ENCODE data around the gene MPC1L.
A peak's percentile ranks its signal among the peaks of the same experiment; 100 is the strongest.

MPC1L gene

DNA sequence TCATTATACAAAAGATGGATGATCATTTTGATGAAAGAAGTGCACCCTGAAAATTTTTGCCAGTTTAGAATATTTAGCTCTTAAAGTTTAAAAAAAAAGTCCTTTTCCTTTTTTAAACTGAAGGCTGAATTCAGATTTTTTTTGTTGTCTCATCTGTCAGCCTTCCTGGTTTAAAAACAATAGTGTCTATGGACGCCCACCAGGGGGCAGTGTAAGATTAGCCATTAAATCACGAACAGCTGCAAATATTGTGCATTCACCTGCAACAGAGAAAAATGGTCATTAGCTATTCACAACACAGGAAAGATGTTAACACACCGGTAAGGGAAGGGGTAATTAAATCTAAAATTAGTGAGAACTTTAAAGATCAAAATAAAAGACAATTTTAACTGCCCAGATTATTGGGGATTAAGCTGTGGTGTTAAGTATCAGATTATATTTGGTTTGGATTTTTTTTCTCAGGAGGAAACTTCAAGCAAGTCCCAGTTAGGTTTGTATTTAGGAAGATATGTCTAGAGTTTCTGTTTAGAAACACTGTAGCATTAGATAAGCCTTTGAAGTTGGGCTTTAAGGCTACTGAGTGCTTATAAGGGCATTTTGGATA is 28.5 kb downstream of the MPC1L start:
- Histone ChIP-seq H3K18ac (ENCODE audit: low read length) (no peak overlapping the region), H4K8ac (ENCODE audit: low read depth, low read length) (no peak overlapping the region), H2AK5ac (ENCODE audit: low read length) (no peak overlapping the region), H3K27me3 (ENCODE audit: insufficient read depth, low read length) (no peaks in the 10 kb centered on the region), H3K4me2 (ENCODE audit: low read length) (no peak overlapping the region), H3K9me3 (ENCODE audit: insufficient read depth, low read depth, low read length) (no peaks in the 10 kb centered on the region), H2BK12ac (ENCODE audit: low read length) (no peak overlapping the region), H2AFZ (ENCODE audit: insufficient read depth, low read length, poor library complexity) (no peak overlapping the region), H4K12ac (ENCODE audit: low read depth, low read length) (no peak overlapping the region), H2BK120ac (ENCODE audit: insufficient read depth, low read length, poor library complexity) (no peak overlapping the region), H3K79me1 (ENCODE audit: low read length) (peaks cover 5% of the 10 kb centered on the region), H3K23ac (ENCODE audit: low read length) (no peak overlapping the region), H3K4ac (ENCODE audit: low read depth, low read length) (no peak overlapping the region), H3K9ac (ENCODE audit: low read length) (no peak overlapping the region), H4K91ac (ENCODE audit: low read depth, low read length) (no peak overlapping the region), H3K4me3 (ENCODE audit: low read depth, low read length) (no peak overlapping the region), H3K79me2 (ENCODE audit: control insufficient read depth, insufficient read depth, low read length, poor library complexity) (peaks cover 5% of the 10 kb centered on the region), H3K36me3 (ENCODE audit: control insufficient read depth in 1 of 2, insufficient read depth in 2 of 2, low read length in 2 of 2) (peaks cover 3 to 6% of the 10 kb centered on the region in 2 experiments), H2BK5ac (ENCODE audit: low read depth, low read length, poor library complexity) (no peak overlapping the region), H3K14ac (ENCODE audit: low read length) (no peak overlapping the region), H3K27ac (ENCODE audit: low read depth, low read length) (no peak overlapping the region), H3K4me1 (ENCODE audit: control insufficient read depth in 1 of 2, insufficient read depth in 2 of 2, low read length in 2 of 2) (no peaks in the 10 kb centered on the region)
- DNase-seq, result peak; percentile 46 to 84
- WGBS (ENCODE audit: extremely low coverage, insufficient coverage, insufficient read length), result no CpG with 5 or more reads among the region's 3 CpGs

DNA sequence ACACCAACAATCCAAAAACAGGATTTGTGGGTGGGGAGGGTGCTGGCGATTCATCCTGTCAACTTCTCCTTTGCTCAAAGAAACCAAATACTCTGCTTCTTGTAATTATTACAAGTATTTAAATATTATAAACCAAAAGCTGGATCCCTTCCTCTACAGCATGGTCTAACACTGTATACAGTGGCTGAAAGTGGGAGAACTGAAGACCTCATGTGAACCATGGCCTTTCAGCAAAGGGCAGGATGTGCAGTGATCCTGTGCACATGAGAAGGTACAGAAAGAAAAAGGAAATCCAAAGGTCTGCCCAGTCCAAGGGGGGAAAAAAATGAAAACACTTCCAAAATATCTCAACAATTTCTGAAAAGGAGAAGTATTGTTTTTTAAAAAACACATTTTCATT is 29.4 kb downstream of the MPC1L start:
- Histone ChIP-seq H2AFZ (ENCODE audit: insufficient read depth, low read length, poor library complexity) (no peak overlapping the region), H3K4ac (ENCODE audit: low read depth, low read length) (no peak overlapping the region), H3K36me3 (ENCODE audit: control insufficient read depth in 1 of 2, insufficient read depth in 2 of 2, low read length in 2 of 2) (peaks cover 6 to 11% of the 10 kb centered on the region in 2 experiments), H3K14ac (ENCODE audit: low read length) (no peak overlapping the region), H3K23ac (ENCODE audit: low read length) (no peak overlapping the region), H2AK5ac (ENCODE audit: low read length) (no peak overlapping the region), H3K9ac (ENCODE audit: low read length) (no peak overlapping the region), H3K27me3 (ENCODE audit: insufficient read depth, low read length) (no peaks in the 10 kb centered on the region), H3K79me2 (ENCODE audit: control insufficient read depth, insufficient read depth, low read length, poor library complexity) (no peaks in the 10 kb centered on the region), H2BK12ac (ENCODE audit: low read length) (no peak overlapping the region), H4K91ac (ENCODE audit: low read depth, low read length) (no peak overlapping the region), H3K4me3 (ENCODE audit: low read depth, low read length) (no peak overlapping the region), H3K18ac (ENCODE audit: low read length) (no peak overlapping the region), H3K4me1 (ENCODE audit: control insufficient read depth in 1 of 2, insufficient read depth in 2 of 2, low read length in 2 of 2) (no peaks in the 10 kb centered on the region), H2BK120ac (ENCODE audit: insufficient read depth, low read length, poor library complexity) (no peak overlapping the region), H4K8ac (ENCODE audit: low read depth, low read length) (no peak overlapping the region), H2BK5ac (ENCODE audit: low read depth, low read length, poor library complexity) (no peak overlapping the region), H4K12ac (ENCODE audit: low read depth, low read length) (no peak overlapping the region), H3K4me2 (ENCODE audit: low read length) (no peak overlapping the region), H3K79me1 (ENCODE audit: low read length) (no peaks in the 10 kb centered on the region), H3K27ac (ENCODE audit: low read depth, low read length) (no peak overlapping the region), H3K9me3 (ENCODE audit: insufficient read depth, low read depth, low read length) (no peaks in the 10 kb centered on the region)
- no peak for DNase-seq
- no CpG with 5 or more reads among the region's 1 CpG for WGBS (ENCODE audit: extremely low coverage, insufficient coverage, insufficient read length)

DNA sequence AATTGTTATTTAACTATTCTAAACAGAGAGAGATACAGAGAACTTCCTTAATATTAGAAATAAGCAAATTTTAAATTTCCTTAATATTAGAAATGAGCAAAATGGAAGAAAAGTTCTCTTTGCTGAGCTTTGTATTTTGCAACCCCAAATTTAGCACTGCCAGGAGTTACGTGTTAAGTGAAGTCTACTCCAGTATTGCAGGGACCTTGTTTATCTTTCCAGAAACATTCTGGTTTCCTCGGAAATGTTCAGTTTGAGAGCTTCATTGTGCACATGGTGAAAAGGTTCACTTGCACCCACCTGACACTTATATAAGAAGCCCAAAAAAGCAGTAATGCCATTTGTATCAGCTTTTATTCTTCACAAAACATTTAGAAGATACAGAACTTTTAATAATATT is 30.3 kb downstream of the MPC1L start:
- no CpG with 5 or more reads among the region's 2 CpGs for WGBS (ENCODE audit: extremely low coverage, insufficient coverage, insufficient read length)
- Histone ChIP-seq H2BK120ac (ENCODE audit: insufficient read depth, low read length, poor library complexity) (no peak overlapping the region), H4K8ac (ENCODE audit: low read depth, low read length) (no peak overlapping the region), H3K4me3 (ENCODE audit: low read depth, low read length) (no peak overlapping the region), H3K79me1 (ENCODE audit: low read length) (no peaks in the 10 kb centered on the region), H3K18ac (ENCODE audit: low read length) (no peak overlapping the region), H4K91ac (ENCODE audit: low read depth, low read length) (no peak overlapping the region), H3K4me2 (ENCODE audit: low read length) (no peak overlapping the region), H3K79me2 (ENCODE audit: control insufficient read depth, insufficient read depth, low read length, poor library complexity) (no peaks in the 10 kb centered on the region), H3K4me1 (ENCODE audit: control insufficient read depth in 1 of 2, insufficient read depth in 2 of 2, low read length in 2 of 2) (no peaks in the 10 kb centered on the region), H2AK5ac (ENCODE audit: low read length) (no peak overlapping the region), H3K9me3 (ENCODE audit: insufficient read depth, low read depth, low read length) (no peaks in the 10 kb centered on the region), H2BK12ac (ENCODE audit: low read length) (no peak overlapping the region), H3K9ac (ENCODE audit: low read length) (no peak overlapping the region), H3K27ac (ENCODE audit: low read depth, low read length) (no peak overlapping the region), H3K27me3 (ENCODE audit: insufficient read depth, low read length) (no peaks in the 10 kb centered on the region), H2BK5ac (ENCODE audit: low read depth, low read length, poor library complexity) (no peak overlapping the region), H3K4ac (ENCODE audit: low read depth, low read length) (no peak overlapping the region), H3K14ac (ENCODE audit: low read length) (no peak overlapping the region), H4K12ac (ENCODE audit: low read depth, low read length) (no peak overlapping the region), H3K36me3 (ENCODE audit: control insufficient read depth in 1 of 2, insufficient read depth in 2 of 2, low read length in 2 of 2) (peaks cover 10 to 11% of the 10 kb centered on the region in 2 experiments), H3K23ac (ENCODE audit: low read length) (no peak overlapping the region), H2AFZ (ENCODE audit: insufficient read depth, low read length, poor library complexity) (no peak overlapping the region)
- no peak for DNase-seq

DNA sequence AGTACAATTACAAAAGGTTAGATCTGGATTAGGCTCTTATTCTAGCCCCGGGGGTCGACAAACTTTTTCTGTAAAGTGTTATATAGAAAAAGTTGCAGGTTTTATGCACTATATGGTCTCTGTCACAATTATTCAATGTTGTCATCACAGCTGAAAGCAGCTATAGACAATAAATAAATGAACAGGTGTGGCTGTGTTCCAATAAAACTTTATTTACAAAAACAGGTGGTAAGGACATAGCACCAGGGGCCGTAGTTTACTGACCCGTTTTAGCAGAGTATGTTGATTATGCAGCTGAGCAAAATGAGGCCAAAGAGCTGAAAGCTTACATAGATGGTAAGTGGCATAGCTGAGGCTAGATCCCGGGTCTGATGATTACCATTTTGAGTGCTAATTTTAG is 37.2 kb downstream of the MPC1L start:
- Histone ChIP-seq H3K4ac (ENCODE audit: low read depth, low read length) (no peak overlapping the region), H3K27me3 (ENCODE audit: insufficient read depth, low read length) (no peaks in the 10 kb centered on the region), H3K9ac (ENCODE audit: low read length) (no peak overlapping the region), H3K4me2 (ENCODE audit: low read length) (no peak overlapping the region), H4K12ac (ENCODE audit: low read depth, low read length) (no peak overlapping the region), H3K36me3 (ENCODE audit: control insufficient read depth in 1 of 2, insufficient read depth in 2 of 2, low read length in 2 of 2) (peaks cover 21 to 22% of the 10 kb centered on the region in 2 experiments), H2AK5ac (ENCODE audit: low read length) (no peak overlapping the region), H2BK12ac (ENCODE audit: low read length) (no peak overlapping the region), H2BK5ac (ENCODE audit: low read depth, low read length, poor library complexity) (no peak overlapping the region), H3K23ac (ENCODE audit: low read length) (no peak overlapping the region), H4K91ac (ENCODE audit: low read depth, low read length) (no peak overlapping the region), H3K18ac (ENCODE audit: low read length) (no peak overlapping the region), H2BK120ac (ENCODE audit: insufficient read depth, low read length, poor library complexity) (no peak overlapping the region), H3K79me2 (ENCODE audit: control insufficient read depth, insufficient read depth, low read length, poor library complexity) (no peaks in the 10 kb centered on the region), H3K9me3 (ENCODE audit: insufficient read depth, low read depth, low read length) (no peaks in the 10 kb centered on the region), H3K14ac (ENCODE audit: low read length) (no peak overlapping the region), H3K4me3 (ENCODE audit: low read depth, low read length) (no peak overlapping the region), H3K27ac (ENCODE audit: low read depth, low read length) (no peak overlapping the region), H3K79me1 (ENCODE audit: low read length) (no peaks in the 10 kb centered on the region), H2AFZ (ENCODE audit: insufficient read depth, low read length, poor library complexity) (no peak overlapping the region), H3K4me1 (ENCODE audit: control insufficient read depth in 1 of 2, insufficient read depth in 2 of 2, low read length in 2 of 2) (no peaks in the 10 kb centered on the region), H4K8ac (ENCODE audit: low read depth, low read length) (no peak overlapping the region)
- WGBS (ENCODE audit: extremely low coverage, insufficient coverage, insufficient read length), result no CpG with 5 or more reads among the region's 5 CpGs
- no peak for DNase-seq

Data from trophoblast cell (in vitro differentiated cells and primary cell).